ENCODE data around the gene LDLRAD2. TPM values are rescaled to one million over a fixed set of nuclear protein-coding genes. Genes with fewer than 3 reads are reported as not detected.

Gene LDLRAD2
- total and polyA plus RNA-seq, 2 of the 8 experiments (the other 6 are each of a cell fraction or from before 2014, with no cell fraction given): 0.48 to 0.74 TPM

- ChIA-PET POLR2A (ENCODE audit: partially characterized antibody) (interaction anchor here (0.6 to 3.9 kb wide), 12 partner anchors 10 to 159 kb away, joined by 3 to 26 read pairs (median 4); no protein-coding TSS in a partner anchor), CTCF (ENCODE audit: partially characterized antibody) (interaction anchor here (0.8 to 1.2 kb wide), 3 partner anchors 19 to 270 kb away, joined by 3 read pairs; no protein-coding TSS in a partner anchor)
- H4K91ac ChIP-seq (replicated peaks; ENCODE audit: insufficient read length, low read length): peak overlapping the region; percentile 80
- peak; percentile 91 to 95 for DNase-seq (ENCODE audit: low read depth in 1 of 2, low spot score in 2 of 2)
- FAIRE-seq: no peak
- H3K4me2 ChIP-seq (ENCODE audit: insufficient read depth in 1 of 2, low read depth in 2 of 2, low read length in 2 of 2): peak overlapping the region; percentile 58 to 78
- H3K18ac ChIP-seq (ENCODE audit: extremely low read depth, low read length): peak overlapping the region; percentile 10; the same call in 1 of the 2 replicates
- H2BK5ac ChIP-seq (ENCODE audit: low read depth, low read length): peak overlapping the region; percentile 71
- peak overlapping the region; percentile 65 for H4K5ac ChIP-seq (ENCODE audit: insufficient read length, low read depth, low read length)
- H2BK20ac ChIP-seq (ENCODE audit: low read length): no peak overlapping the region
- peaks cover 0 to 1% of the 10 kb centered on the region in 2 experiments for H4K20me1 ChIP-seq (replicated peaks in 1 of 2; ENCODE audit: control insufficient read depth in 1 of 2, insufficient read depth in 2 of 2, low read length in 2 of 2)
- H3K4me3 ChIP-seq (ENCODE audit: extremely low read depth in 1 of 4, insufficient read depth in 2 of 4, low read depth in 3 of 4, low read length in 4 of 4): peak overlapping the region; percentile 78 to 84 (median 80)
- peak overlapping the region; percentile 98 for H3K27ac ChIP-seq (ENCODE audit: low read depth, low read length)
- peaks cover 26 to 36% of the 10 kb centered on the region in 2 experiments for H3K79me2 ChIP-seq (ENCODE audit: control insufficient read depth in 1 of 2, insufficient read depth in 2 of 2, low read length in 2 of 2)
- H2BK12ac ChIP-seq (ENCODE audit: low read depth, low read length): no peak overlapping the region
- peak overlapping the region in 2 of 4 experiments; percentile 93 to 97; a peak in 5 of 7 replicates for H3K9ac ChIP-seq (replicated peaks in 1 of 4; ENCODE audit: extremely low read depth in 1 of 4, low read depth in 3 of 4, low read length in 3 of 4)
- no peaks in the 10 kb centered on the region for H3K9me3 ChIP-seq (ENCODE audit: insufficient read depth in 2 of 2, low read depth in 1 of 2, low read length in 1 of 2)
- H2AFZ ChIP-seq (ENCODE audit: low read length): no peak overlapping the region
- H3K56ac ChIP-seq (replicated peaks; ENCODE audit: insufficient read length, low read depth, low read length): no peak overlapping the region
- H3K4ac ChIP-seq (replicated peaks; ENCODE audit: insufficient read length, low read depth, low read length): peak overlapping the region; percentile 44
- no peak overlapping the region for H4K8ac ChIP-seq (ENCODE audit: extremely low read depth, insufficient read depth, low read length)
- WGBS, 2 experiments (ENCODE audit: extremely low coverage in 1 of 2, insufficient coverage in 1 of 2, insufficient read length in 1 of 2, insufficient replicate concordance in 2 of 2, low coverage in 1 of 2, low lambda C conversion rate in 2 of 2, missing lambda C conversion rate in 1 of 2): 31% methylated on average over 32 of the region's 32 CpGs; no CpG with 5 or more reads in 1 of the 2 experiments
- no peak overlapping the region for H2AK5ac ChIP-seq (ENCODE audit: low read depth, low read length)
- no peak overlapping the region for H3K23ac ChIP-seq (ENCODE audit: insufficient read length)
- H3K4me1 ChIP-seq (replicated peaks in 1 of 4; ENCODE audit: control insufficient read depth in 3 of 4, insufficient read depth in 4 of 4, low read length in 3 of 4): peaks cover 0 to 4% (median 1%) of the 10 kb centered on the region in 4 experiments; a peak in 3 of 7 replicates
- no peaks in the 10 kb centered on the region for H3K27me3 ChIP-seq (replicated peaks in 1 of 4; ENCODE audit: control insufficient read depth in 3 of 4, extremely low read depth in 1 of 4, insufficient read depth in 3 of 4, low read length in 3 of 4)
- H2BK120ac ChIP-seq (replicated peaks; ENCODE audit: low read depth, low read length): no peak overlapping the region
- no peaks in the 10 kb centered on the region for H3K79me1 ChIP-seq (ENCODE audit: low read depth, low read length)
- H3K14ac ChIP-seq (ENCODE audit: insufficient read length): no peak overlapping the region
- H3K36me3 ChIP-seq (ENCODE audit: control insufficient read depth in 2 of 4, insufficient read depth in 4 of 4, low read length in 3 of 4): no peaks in the 10 kb centered on the region
- peaks cover 6% of the 10 kb centered on the region for H3K23me2 ChIP-seq (ENCODE audit: low read depth, low read length)
- H2BK15ac ChIP-seq (ENCODE audit: low read length): no peak overlapping the region
- TF ChIP-seq ASH2L (IDR thresholded peaks at IDR 0.05; ENCODE audit: low read length): peak; percentile 10
- no peak for TF ChIP-seq MAFK (IDR thresholded peaks at IDR 0.05; ENCODE audit: low read depth, low read length)
- peak; percentile 57; the same call in 1 of the 2 replicates for TF ChIP-seq ATF3 (IDR thresholded peaks at IDR 0.05; ENCODE audit: insufficient read depth, low read depth, low read length)
- peak; percentile 63 for TF ChIP-seq BACH1 (IDR thresholded peaks at IDR 0.05; ENCODE audit: low read length)
- TF ChIP-seq PHF8 (conservative IDR thresholded peaks at IDR 0.05; ENCODE audit: low read depth, low read length): no peak
- no peak for TF ChIP-seq EGR1 (IDR thresholded peaks at IDR 0.05; ENCODE audit: borderline replicate concordance, low read depth, low read length)
- no peak; a peak in 1 of 4 replicates for TF ChIP-seq RAD21 (IDR thresholded peaks at IDR 0.05 in 1 of 2, conservative IDR thresholded peaks at IDR 0.05 in 1 of 2; ENCODE audit: low read depth in 2 of 2, low read length in 2 of 2)
- peak; percentile 100 for TF ChIP-seq SIX5 (IDR thresholded peaks at IDR 0.05; ENCODE audit: low read depth, low read length)
Observed at GRCh38 chr1:21783679-21784603, 28.1 kb upstream of the LDLRAD2 start.

All from H1 (cell line).